Heart left ventricle (tissue), 16 donors: ENCODE measurements around the gene PPP4R3B. TPM values are rescaled to one million over a fixed set of nuclear protein-coding genes. Genes with fewer than 3 reads are reported as not detected.

Source experiments
- ATAC-seq, 4 donors: fragments of 200-7000 bp; cut with Tn5 transposase; one replicate each; pipeline ENCODE4 v1.9.1; 2020 to 2022; ENCODE audit warnings: moderate library complexity in 4 of 4, mild to moderate bottlenecking in 3 of 4, moderate number of reproducible peaks in 1 of 4
- DNase-seq, 5 donors: peaks; one replicate each; pipeline ENCODE4 v3.0.0-alpha.2; 2020
- H3K27ac ChIP-seq, 12 donors: fragments of 200-600 bp; sonication (generic) in 4 of 12; one replicate each; pipeline versions ENCODE4 v1.5.0 to v1.8.0; 2016 to 2022; ENCODE audit warnings: mild to moderate bottlenecking in 2 of 12
- H3K27me3 ChIP-seq, 9 donors: fragments of 200-600 bp; sonication (generic) in 2 of 9; one replicate each; pipeline versions ENCODE4 v1.5.1 to v1.8.0; 2016 to 2022; ENCODE audit warnings: mild to moderate bottlenecking in 3 of 9
- H3K36me3 ChIP-seq, 9 donors: fragments of 200-600 bp; sonication (generic) in 2 of 9; one replicate each; pipeline versions ENCODE4 v1.5.0 to v1.8.0; 2018 to 2022; ENCODE audit warnings: mild to moderate bottlenecking in 2 of 9
- H3K4me1 ChIP-seq, 12 donors: fragments of 200-600 bp; sonication (generic) in 4 of 12; one replicate each; pipeline versions ENCODE4 v1.5.0 to v1.8.0; 2016 to 2022; ENCODE audit warnings: mild to moderate bottlenecking in 3 of 12
- H3K4me3 ChIP-seq, 12 donors: fragments of 200-600 bp; sonication (generic) in 4 of 12; one replicate each; pipeline versions ENCODE4 v1.5.0 to v1.8.0; 2017 to 2022; ENCODE audit warnings: mild to moderate bottlenecking in 9 of 12, moderate library complexity in 4 of 12
- H3K9me3 ChIP-seq, 12 donors: fragments of 200-600 bp; sonication (generic) in 4 of 12; one replicate each; pipeline versions ENCODE4 v1.5.0 to v1.8.0; 2016 to 2022; ENCODE audit warnings: mild to moderate bottlenecking in 1 of 12
- POLR2A ChIP-seq, 2 donors: fragments of 450-650 bp; IDR thresholded peaks; one replicate each; pipeline ENCODE4 v1.6.1; 2017; ENCODE audit warnings: antibody characterized with exemption in 2 of 2, mild to moderate bottlenecking in 2 of 2, moderate library complexity in 2 of 2
- WGBS, 4 donors: extraction: QIAGEN DNeasy Blood & Tissue Kit in 2 of 4; methylation state at CpG; one replicate each; pipeline versions ENCODE4 v1.1.5 to v1.1.7; 2013 to 2018; 5-methylcytosine and 5-hydroxymethylcytosine counted together
- intact Hi-C, 10 donors: fragments of 100-400 bp; cut with DNase I; formaldehyde crosslinking; loops; one replicate each; pipeline versions ENCODE4 v1.11.1 to v1.14.2; 2022
- long read RNA-seq, 3 donors: library from polyadenylated mRNA; unstranded; transcript quantifications; one replicate each; pipeline ENCODE4 v2.0.0, GENCODE V29; 2020 to 2021
- polyA plus RNA-seq, 2 donors: library from polyadenylated mRNA; stranded (reverse); fragments of 200-250 nt; gene quantifications; one replicate each; pipeline ENCODE4 v1.2.3, GENCODE V29; 2013
- total RNA-seq, 9 donors: library from RNA; depleted of rRNA in 2 of 9; stranded (reverse); fragments of >200 nt in 2 of 9; fragmentation: NEBNext Ultra II Directional in 3 of 9; extraction: Animal tissue kit (Norgen Biotek cat#: 25700) in 3 of 9; gene quantifications; one replicate each; pipeline versions ENCODE4 v1.1.0 to v1.2.4, GENCODE V29; 2016 to 2023
- TF ChIP-seq, protein P1 (sequence below), 12 donors: fragments of 200-600 bp; sonication (generic) in 4 of 12; IDR thresholded peaks; one replicate each; pipeline versions ENCODE4 v1.5.0 to v1.8.0; 2018 to 2022; ENCODE audit warnings: antibody characterized with exemption in 12 of 12, mild to moderate bottlenecking in 5 of 12
- donor health status: ischemic (EF 13 %, LVEDD 7.1; RV severe dilation, severe dysfunction).
- donor health status: healthy with polysubstance abuse.
- donor health status: DM: no; HTN: yes; CAD: no.
- donor health status: DM: no; HTN: no; CAD: no.
- donor health status: ischemic (EF 25% LVEDD 6.9; RV normal size, moderate dysfunction).
- donor health status: ischemic (EF 25% LVEDD 5.7; RV mildly dilated, moderate dysfunction).
- donor health status: healthy.
- donor health status: DM: yes; HTN: yes; CAD: no.
- donor health status: ischemic (EF 35%, LVEDD 5.7; RV mildly dilated, moderate dysfunction).
- donor health status: nonischemic (EF 11% LVEDD 7.7; RV severe dilation, severe dysfunction).
- donor health status: DM: yes; HTN: yes; CAD: no.
- donor health status: PGD.
- donor health status: ischemic (EF 29% LVEDD 5.4; RV normal size, mild dysfunction).
- donor health status: nonischemic (EF 23%, LVEDD 6.1; RV moderate dilation, normal function).

The PPP4R3B gene
- total RNA-seq: 10 to 100 TPM; 21.0 to 32.4 (median 23.5) TPM
- 10 to 100 TPM in 1 of 2 donors, 1 to 10 TPM in 1; 9.9 to 17.7 TPM for polyA plus RNA-seq
- long read RNA-seq, donor 1, full-length matches to known transcripts: 15 of 38 reads
- long read RNA-seq, donor 1, partial matches to known transcripts: 9 of 38 reads
- long read RNA-seq, donor 1, other reads (novel, unspliced or antisense): 14 of 38 reads
- long read RNA-seq, donor 2, full-length matches to known transcripts: 13 of 70 reads
- long read RNA-seq, donor 2, partial matches to known transcripts: 40 of 70 reads
- long read RNA-seq, donor 2, other reads (novel, unspliced or antisense): 17 of 70 reads
- long read RNA-seq, donor 3, full-length matches to known transcripts: 18 of 40 reads
- long read RNA-seq, donor 3, partial matches to known transcripts: 12 of 40 reads
- long read RNA-seq, donor 3, other reads (novel, unspliced or antisense): 10 of 40 reads

DNA sequence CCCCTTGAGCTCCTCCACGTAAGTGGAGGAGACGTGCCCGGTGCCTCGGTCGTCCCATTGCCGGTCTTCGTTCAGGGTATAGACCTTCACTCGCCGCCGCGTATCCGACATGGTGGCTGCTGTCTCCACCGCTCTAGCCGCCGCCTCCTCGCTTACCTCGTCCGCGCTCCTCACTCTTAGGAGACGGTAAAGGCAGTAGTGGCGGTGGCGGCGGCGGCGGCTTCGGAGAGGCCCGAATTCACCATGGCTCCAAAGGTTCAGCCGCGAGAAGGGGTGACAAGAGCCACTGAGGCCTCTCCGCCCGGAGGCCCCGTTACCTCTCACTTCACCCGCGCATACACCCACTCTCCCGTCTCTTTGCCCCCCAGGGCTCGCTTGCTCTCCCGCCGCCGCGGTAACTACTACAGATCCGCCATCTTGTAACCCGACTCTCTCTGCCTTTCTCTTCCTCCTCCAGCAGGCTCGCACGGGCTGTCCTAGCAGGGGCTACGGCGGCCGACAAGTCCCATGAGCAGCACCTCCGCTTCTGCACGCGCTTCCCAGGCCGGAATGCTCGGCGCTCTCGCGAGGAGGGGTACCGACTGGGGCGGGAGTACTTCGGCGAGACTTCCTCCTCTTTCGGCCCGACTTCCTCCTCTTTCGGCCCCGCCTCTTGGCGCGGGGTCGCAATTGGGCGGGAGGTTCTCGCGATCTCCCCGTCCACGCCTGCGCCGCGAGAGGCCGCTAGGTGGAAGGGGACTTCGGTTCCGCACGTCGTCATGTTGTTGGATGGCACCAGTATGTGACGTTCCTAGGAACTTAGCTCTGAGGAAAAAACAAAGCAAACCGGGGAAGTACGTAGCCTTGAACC is at the start of gene PPP4R3B:
Gene PPP4R3B (minus strand): TSS at position 448 of the 850 bp plus-strand sequence. CDS start 337 bp downstream, at position 111.
- Histone ChIP-seq H3K36me3 (peaks cover 0 to 41% (median 28%) of the 10 kb centered on the region in 9 donors), H3K27me3 (no peaks in the 10 kb centered on the region), H3K4me1 (peaks cover 8 to 56% (median 32%) of the 10 kb centered on the region in 12 donors), H3K9me3 (no peaks in the 10 kb centered on the region), H3K27ac (peak within 1 kb of the TSS; percentile 90 to 98 (median 97)), H3K4me3 (peak within 1 kb of the TSS; percentile 66 to 98 (median 92))
- ATAC-seq: peak; percentile 95 to 97 (median 96)
- TF ChIP-seq, protein P1, sequence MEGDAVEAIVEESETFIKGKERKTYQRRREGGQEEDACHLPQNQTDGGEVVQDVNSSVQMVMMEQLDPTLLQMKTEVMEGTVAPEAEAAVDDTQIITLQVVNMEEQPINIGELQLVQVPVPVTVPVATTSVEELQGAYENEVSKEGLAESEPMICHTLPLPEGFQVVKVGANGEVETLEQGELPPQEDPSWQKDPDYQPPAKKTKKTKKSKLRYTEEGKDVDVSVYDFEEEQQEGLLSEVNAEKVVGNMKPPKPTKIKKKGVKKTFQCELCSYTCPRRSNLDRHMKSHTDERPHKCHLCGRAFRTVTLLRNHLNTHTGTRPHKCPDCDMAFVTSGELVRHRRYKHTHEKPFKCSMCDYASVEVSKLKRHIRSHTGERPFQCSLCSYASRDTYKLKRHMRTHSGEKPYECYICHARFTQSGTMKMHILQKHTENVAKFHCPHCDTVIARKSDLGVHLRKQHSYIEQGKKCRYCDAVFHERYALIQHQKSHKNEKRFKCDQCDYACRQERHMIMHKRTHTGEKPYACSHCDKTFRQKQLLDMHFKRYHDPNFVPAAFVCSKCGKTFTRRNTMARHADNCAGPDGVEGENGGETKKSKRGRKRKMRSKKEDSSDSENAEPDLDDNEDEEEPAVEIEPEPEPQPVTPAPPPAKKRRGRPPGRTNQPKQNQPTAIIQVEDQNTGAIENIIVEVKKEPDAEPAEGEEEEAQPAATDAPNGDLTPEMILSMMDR (IDR thresholded peaks at IDR 0.05): peak; percentile 31 to 68 (median 52)
- TF ChIP-seq POLR2A (IDR thresholded peaks at IDR 0.05): peak; percentile 64 to 94
- intact Hi-C loops: loop anchor here in 3 of 10 donors (5.0 to 10.0 kb wide), 4 partner anchors 85 to 335 kb away; partner anchors contain the start of gene CFAP36 (in 2 of the 3)
- DNase-seq: peak; percentile 100
- WGBS, 4 donors: 0 to 1% (median 0%) methylated on average over 78 to 82 of the region's 82 CpGs

DNA sequence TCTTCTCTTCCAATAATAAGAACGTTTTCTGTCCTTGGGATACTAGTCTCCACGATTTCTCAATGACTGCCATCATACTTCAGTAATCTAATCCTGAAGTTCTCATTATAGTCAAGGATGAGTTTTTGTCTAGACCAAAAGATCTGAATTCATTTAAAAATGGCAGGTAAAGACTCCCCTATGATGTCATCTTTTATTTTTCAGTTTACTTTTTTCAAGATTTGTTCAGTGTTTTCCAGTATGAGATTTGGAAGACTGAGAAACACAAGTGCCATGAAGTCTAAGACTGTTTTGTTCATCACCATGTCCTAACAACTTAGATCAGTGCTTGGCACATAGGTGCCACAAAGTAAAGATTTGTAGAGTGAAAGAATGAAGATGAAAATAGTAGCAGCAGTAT is 35.8 kb upstream of the PPP4R3B start:
- DNase-seq (no peak), ATAC-seq (no peak)
- no peaks in the 10 kb centered on the region for H3K9me3 ChIP-seq
- H3K4me3 ChIP-seq: no peak overlapping the region
- H3K27me3 ChIP-seq: no peaks in the 10 kb centered on the region
- intact Hi-C loops: no loop called here
- 92 to 98% (median 95%) methylated on average over 2 of the region's 2 CpGs for WGBS, 4 donors
- H3K27ac ChIP-seq: no peak overlapping the region
- peaks cover 0 to 74% (median 56%) of the 10 kb centered on the region in 9 donors for H3K36me3 ChIP-seq
- no peaks in the 10 kb centered on the region for H3K4me1 ChIP-seq
- TF ChIP-seq, protein P1 (IDR thresholded peaks at IDR 0.05): no peak
- no peak for TF ChIP-seq POLR2A (IDR thresholded peaks at IDR 0.05)

DNA sequence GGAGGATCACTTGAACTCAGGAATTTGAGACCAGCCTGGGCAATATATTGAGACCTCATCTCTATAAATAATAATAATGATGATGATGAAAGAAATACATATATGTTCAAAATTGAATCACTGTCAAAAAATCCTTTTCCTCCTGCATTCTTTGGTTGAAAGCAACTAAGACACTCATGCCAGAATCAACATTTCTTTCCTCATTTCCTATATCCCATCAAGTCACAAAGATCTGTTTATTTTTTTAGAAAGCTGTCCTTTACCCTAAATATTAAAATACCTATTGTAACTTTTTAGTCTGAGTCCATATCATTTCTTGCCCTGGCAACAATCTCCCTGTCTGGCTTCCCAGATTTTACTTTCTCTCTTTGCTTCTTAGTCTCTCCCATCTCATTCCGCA is 31.8 kb upstream of the PPP4R3B start:
- intact Hi-C loops: no loop called here
- Histone ChIP-seq H3K4me1 (no peaks in the 10 kb centered on the region), H3K4me3 (no peak overlapping the region), H3K27ac (no peak overlapping the region), H3K9me3 (no peaks in the 10 kb centered on the region), H3K27me3 (no peaks in the 10 kb centered on the region), H3K36me3 (peaks cover 0 to 80% (median 59%) of the 10 kb centered on the region in 9 donors)
- DNase-seq (no peak), ATAC-seq (no peak)
- TF ChIP-seq, protein P1 (IDR thresholded peaks at IDR 0.05): no peak
- TF ChIP-seq POLR2A (IDR thresholded peaks at IDR 0.05): no peak
- 96 to 98% (median 98%) methylated on average over 1 of the region's 1 CpG for WGBS, 4 donors

DNA sequence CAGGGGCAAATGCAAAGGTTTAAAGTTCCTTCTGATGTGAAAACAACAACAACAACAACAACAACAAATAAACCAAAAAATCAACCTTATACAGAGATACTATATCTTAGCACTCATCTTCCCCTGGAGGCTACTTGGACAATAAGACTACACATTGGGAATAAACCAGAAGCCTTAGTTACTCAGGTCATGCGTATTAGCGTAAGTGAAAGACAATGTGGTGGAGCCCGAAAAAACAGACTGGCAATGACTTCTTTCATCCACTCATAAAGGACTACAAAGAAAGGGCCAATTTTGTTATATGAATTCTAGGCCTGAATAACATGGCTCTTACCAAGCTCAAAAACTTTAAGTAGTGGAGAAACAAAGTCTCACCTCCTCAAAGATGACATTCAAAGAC is 19.4 kb upstream of the PPP4R3B start:
- ATAC-seq (no peak), DNase-seq (no peak)
- no peaks in the 10 kb centered on the region for H3K4me1 ChIP-seq
- peaks cover 0 to 95% (median 83%) of the 10 kb centered on the region in 9 donors for H3K36me3 ChIP-seq
- no peak overlapping the region for H3K27ac ChIP-seq
- no peaks in the 10 kb centered on the region for H3K9me3 ChIP-seq
- no peaks in the 10 kb centered on the region for H3K27me3 ChIP-seq
- intact Hi-C loops: no loop called here
- TF ChIP-seq, protein P1 (IDR thresholded peaks at IDR 0.05): no peak
- TF ChIP-seq POLR2A (IDR thresholded peaks at IDR 0.05): no peak
- H3K4me3 ChIP-seq: no peak overlapping the region
- 95 to 98% (median 98%) methylated on average over 3 of the region's 3 CpGs for WGBS, 4 donors
